ENCODE measurements around the gene SLC35D3. TPM values are rescaled to one million over a fixed set of nuclear protein-coding genes. Genes with fewer than 3 reads are reported as not detected.
A peak's percentile ranks its signal among the peaks of the same experiment; 100 is the strongest.

The SLC35D3 gene
- total RNA-seq, 1 experiment from 2014 or later = not detected

GRCh38 chr6:136968837-136969236 is 46.7 kb downstream of the SLC35D3 start:
- RAD21 ChIA-PET (ENCODE audit: low non-redundant PET in 1 of 2, low total read pairs in 2 of 2, uncharacterized antibody in 2 of 2, unreplicated experiment in 2 of 2) = no interaction called here
- Histone ChIP-seq H4K20me1 (ENCODE audit: insufficient read depth) (no peaks in the 10 kb centered on the region), H3K9me3 (ENCODE audit: control insufficient read depth in 1 of 2, insufficient read depth in 1 of 2, low read depth in 1 of 2, low read length in 2 of 2) (no peaks in the 10 kb centered on the region), H3K79me2 (ENCODE audit: insufficient read depth, low read length) (no peaks in the 10 kb centered on the region), H3K27ac (ENCODE audit: low read depth, low read length) (no peak overlapping the region), H3K4me3 (replicated peaks in 1 of 2; ENCODE audit: low read depth in 1 of 2, low read length in 2 of 2) (no peak overlapping the region), H3K4me2 (ENCODE audit: low read length) (no peak overlapping the region), H3K9ac (ENCODE audit: low read length) (no peak overlapping the region), H3K27me3 (ENCODE audit: insufficient read depth, low read length) (no peaks in the 10 kb centered on the region), H3K36me3 (ENCODE audit: control insufficient read depth in 1 of 2, insufficient read depth in 2 of 2, low read length in 2 of 2) (no peaks in the 10 kb centered on the region), H3K9me2 (ENCODE audit: insufficient read depth) (no peaks in the 10 kb centered on the region), H2AFZ (ENCODE audit: low read depth, low read length, poor library complexity, severe bottlenecking) (peak overlapping the region; percentile 43), H3K4me1 (ENCODE audit: control insufficient read depth in 1 of 2, insufficient read depth in 2 of 2, low read length in 2 of 2) (peaks cover 0 to 5% of the 10 kb centered on the region in 2 experiments; a peak in 2 of 4 replicates)
- POLR2A ChIA-PET = no interaction called here
- no TSS peak for BruUV-seq (replicated peaks)
- intact Hi-C loops (cut with micrococcal nuclease) = loop anchor here (1.0 to 5.0 kb wide), 3 partner anchors 44 to 673 kb away; no protein-coding TSS in a partner anchor
- ATAC-seq (no peak), DNase-seq (ENCODE audit: low read depth, low spot score) (no peak)
- TF ChIP-seq TCF7L2 (IDR thresholded peaks at IDR 0.05; ENCODE audit: borderline replicate concordance, extremely low read depth, insufficient read depth, insufficient read length) = no peak
- no peak for TF ChIP-seq ELF1 (IDR thresholded peaks at IDR 0.05; ENCODE audit: borderline replicate concordance, low read depth)
- no peak for TF ChIP-seq SIN3A (IDR thresholded peaks at IDR 0.05; ENCODE audit: low read depth)
- TF ChIP-seq EZH2 (IDR thresholded peaks at IDR 0.05) = no peak
- CTCF ChIA-PET = interaction anchor here (1.1 to 1.2 kb wide), 2 partner anchors 12 to 45 kb away, joined by 3 to 6 read pairs; no protein-coding TSS in a partner anchor

- H3K9me2 ChIP-seq (ENCODE audit: insufficient read depth) = no peaks in the 10 kb centered on the region
- H2AFZ ChIP-seq (ENCODE audit: low read depth, low read length, poor library complexity, severe bottlenecking) = no peak overlapping the region
- H3K27me3 ChIP-seq (ENCODE audit: insufficient read depth, low read length) = no peaks in the 10 kb centered on the region
- no peaks in the 10 kb centered on the region for H3K36me3 ChIP-seq (ENCODE audit: control insufficient read depth in 1 of 2, insufficient read depth in 2 of 2, low read length in 2 of 2)
- H3K4me3 ChIP-seq (replicated peaks in 1 of 2; ENCODE audit: low read depth in 1 of 2, low read length in 2 of 2) = no peak overlapping the region
- ATAC-seq = no peak
- no peak overlapping the region for H3K9ac ChIP-seq (ENCODE audit: low read length)
- no peaks in the 10 kb centered on the region for H4K20me1 ChIP-seq (ENCODE audit: insufficient read depth)
- H3K4me1 ChIP-seq (ENCODE audit: control insufficient read depth in 1 of 2, insufficient read depth in 2 of 2, low read length in 2 of 2) = peaks cover 0 to 5% of the 10 kb centered on the region in 2 experiments; a peak in 2 of 4 replicates
- no TSS peak for BruUV-seq (replicated peaks)
- no peak overlapping the region for H3K4me2 ChIP-seq (ENCODE audit: low read length)
- H3K79me2 ChIP-seq (ENCODE audit: insufficient read depth, low read length) = no peaks in the 10 kb centered on the region
- RAD21 ChIA-PET (ENCODE audit: low non-redundant PET in 1 of 2, low total read pairs in 2 of 2, uncharacterized antibody in 2 of 2, unreplicated experiment in 2 of 2) = no interaction called here
- TF ChIP-seq ZFX (IDR thresholded peaks at IDR 0.05) = no peak
- TF ChIP-seq YY1 (IDR thresholded peaks at IDR 0.05; ENCODE audit: extremely low read depth, insufficient replicate concordance, low read depth, low read length) = no peak
- no peak for TF ChIP-seq ATF3 (IDR thresholded peaks at IDR 0.05)
- no peak for TF ChIP-seq EZH2 (IDR thresholded peaks at IDR 0.05)
- no peak for DNase-seq (ENCODE audit: low read depth, low spot score)
- H3K27ac ChIP-seq (ENCODE audit: low read depth, low read length) = no peak overlapping the region
- intact Hi-C loops (cut with micrococcal nuclease) = loop anchor here (5.0 kb wide), 2 partner anchors 198 to 673 kb away; no protein-coding TSS in a partner anchor
- H3K9me3 ChIP-seq (ENCODE audit: control insufficient read depth in 1 of 2, insufficient read depth in 1 of 2, low read depth in 1 of 2, low read length in 2 of 2) = no peaks in the 10 kb centered on the region
- POLR2A ChIA-PET = no interaction called here
- CTCF ChIA-PET = no interaction called here
These were observed 47.3 kb downstream of the SLC35D3 start for GRCh38 chr6:136969433-136969832.

All from HCT116 (cell line).